HG03565 (cell line): ENCODE results near the gene TATDN3.
A peak's percentile ranks its signal among the peaks of the same experiment; 100 is the strongest.
"Not testable (repeated sequence)": the region's sequence is repeated elsewhere in the genome, so short reads cannot be mapped to it uniquely, and the experiment has no call there.

Source experiments
- ATAC-seq: cut with Tn5 transposase; IDR thresholded peaks from one replicate; pipeline ENCODE4 v1.9.1; 2021; ENCODE audit warnings: mild to moderate bottlenecking, moderate library complexity; ENCODE audit not compliant: unreplicated experiment

Gene TATDN3

DNA sequence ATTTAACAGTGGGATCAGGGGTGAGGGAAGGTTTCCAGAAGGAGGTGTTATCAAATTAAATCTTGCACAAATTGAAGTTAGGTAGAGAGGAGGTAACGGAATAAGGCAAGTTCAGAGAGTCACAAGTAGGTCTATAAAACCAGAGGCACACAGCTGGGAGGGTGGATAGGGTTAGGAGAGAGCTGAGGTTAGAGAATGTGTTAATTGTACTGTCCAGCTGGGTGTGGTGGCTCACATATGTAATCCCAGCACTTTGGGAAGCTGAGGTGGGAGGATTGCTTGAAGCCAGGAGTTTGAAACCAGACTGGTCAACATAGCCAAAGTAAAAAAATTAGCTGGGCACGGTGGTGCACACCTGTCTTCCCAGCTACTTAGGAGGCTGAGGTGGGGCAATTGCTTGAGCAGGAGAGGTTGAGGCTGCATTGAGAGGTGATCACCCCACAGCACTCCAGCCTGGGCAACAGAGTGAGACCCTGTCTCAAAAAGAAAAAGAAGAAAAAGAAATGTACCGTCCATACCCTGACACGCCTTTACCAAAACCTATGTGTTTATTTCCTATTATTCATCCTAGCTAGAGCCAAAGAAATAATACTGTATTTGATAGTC is 35.6 kb downstream of the TATDN3 start:
- no peak for ATAC-seq

DNA sequence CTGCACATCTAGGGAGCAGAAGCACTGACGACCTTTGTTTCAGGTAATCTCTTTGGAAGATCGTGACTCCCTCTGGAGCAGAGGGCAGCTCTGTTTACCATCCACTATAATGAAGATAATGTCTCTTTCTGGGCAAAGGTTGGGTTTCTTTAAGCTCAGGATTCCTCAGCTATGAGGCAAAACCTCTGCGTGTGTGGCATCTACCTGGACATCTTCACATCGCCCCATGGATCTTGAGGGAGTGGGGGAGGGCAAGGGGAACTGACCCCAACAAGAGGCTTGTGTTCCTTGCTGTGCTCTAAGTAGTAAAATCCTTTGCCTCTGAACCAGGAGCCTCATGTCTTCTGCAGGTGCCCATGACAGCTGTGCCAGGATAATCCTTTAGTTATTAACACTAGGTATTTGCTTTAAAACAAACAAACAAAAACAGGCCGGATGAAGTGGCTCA is 36.2 kb downstream of the TATDN3 start:
- no peak for ATAC-seq

DNA sequence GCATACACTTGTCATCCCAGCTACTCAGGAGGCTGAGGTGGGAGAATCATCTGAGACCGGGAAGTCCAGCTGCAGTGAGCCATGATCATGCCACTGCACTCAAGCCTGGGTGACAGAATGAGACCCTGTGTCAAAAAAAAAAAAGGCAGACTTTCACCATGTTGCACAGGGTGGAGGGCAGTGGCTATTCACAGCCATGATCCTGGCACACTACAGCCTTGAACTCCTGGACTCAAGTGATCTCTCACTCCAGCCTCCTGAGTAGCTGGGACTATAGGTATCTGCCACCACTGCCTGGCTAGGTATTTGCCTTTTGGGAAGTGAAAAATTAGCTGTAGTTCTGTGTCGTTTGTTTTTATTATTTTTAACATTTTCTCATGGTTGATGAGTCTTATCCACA is 36.7 kb downstream of the TATDN3 start:
- no peak for ATAC-seq

DNA sequence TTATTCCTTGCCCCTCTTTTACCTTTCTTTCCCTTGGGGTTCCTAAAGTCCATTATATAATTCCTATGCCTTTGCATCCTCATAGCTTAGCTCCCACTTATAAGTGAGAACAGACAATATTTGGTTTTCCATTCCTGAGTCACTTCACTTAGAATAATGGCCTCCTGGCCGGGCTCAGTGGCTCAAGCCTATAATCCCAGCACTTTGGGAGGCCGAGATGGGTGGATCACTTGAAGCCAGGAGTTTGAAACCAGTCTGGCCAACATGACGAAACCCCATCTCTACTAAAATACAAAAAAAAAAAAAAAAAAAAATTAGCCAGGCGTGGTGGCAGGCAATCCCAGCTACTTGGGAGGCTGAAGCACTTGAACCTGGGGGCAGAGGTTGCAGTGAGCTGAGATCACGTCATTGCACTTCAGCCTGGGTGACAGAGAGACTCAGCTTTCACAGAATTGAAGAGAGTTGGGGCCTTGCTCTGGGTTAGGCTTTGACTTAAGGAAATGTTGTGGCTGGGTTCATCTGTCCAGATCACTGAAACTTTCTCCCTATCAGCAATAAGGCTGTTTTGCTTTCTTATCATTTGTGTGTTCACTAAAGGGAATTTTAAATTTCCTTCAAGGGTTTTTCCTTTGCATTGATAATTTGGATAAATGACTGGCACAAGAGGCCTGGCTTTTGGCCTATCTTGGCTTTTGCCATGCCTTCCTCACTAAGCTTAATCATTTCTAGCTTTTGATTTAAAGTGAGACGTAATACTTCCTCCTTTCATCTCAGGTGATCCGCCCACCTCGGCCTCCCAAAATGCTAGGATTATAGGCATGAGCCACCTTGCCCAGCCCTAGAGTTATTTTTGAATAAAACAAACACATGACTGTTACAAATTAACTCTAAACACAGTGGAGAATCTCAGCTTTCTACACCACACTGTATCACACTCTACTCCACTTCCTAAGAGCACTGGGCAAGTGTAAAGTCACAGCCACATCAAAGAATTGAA is 41.8 kb downstream of the TATDN3 start:
- ATAC-seq = peak; percentile 66

DNA sequence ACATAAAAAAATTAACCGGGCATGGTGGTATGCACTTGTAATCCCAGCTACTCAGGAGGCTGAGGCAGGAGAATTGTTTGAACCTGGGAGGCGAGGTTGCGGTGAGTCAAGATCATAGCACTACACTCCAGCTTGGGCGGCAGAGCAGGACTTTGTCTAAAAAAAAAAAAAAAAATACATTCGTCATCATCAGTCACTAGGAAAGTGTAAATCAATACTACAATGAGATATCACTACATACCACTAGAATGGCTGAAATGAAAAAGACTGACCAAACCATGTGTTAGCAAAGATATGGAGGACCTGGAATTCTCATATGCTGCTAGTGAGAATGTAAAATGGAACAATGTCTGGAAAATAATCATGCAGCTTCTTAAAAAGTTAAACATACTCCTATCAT is 46.5 kb downstream of the TATDN3 start:
- no peak for ATAC-seq

DNA sequence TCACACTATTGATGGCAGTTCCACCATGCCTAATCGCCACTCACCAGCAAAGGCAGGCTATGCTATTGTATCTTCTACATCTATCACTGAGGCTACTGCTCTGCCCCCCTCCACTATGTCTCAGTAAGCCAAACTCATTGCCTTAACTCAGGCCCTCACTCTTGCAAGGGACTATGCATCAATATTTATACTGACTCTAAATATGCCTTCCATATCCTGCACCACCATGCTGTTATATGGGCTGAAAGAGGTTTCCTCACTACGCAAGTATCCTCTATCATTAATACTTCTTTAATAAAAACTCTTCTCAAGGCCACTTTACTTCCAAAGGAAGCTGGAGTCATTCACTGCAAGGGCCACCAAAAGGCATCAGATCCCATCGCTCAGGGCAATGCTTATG is 52.8 kb downstream of the TATDN3 start:
- not testable (repeated sequence) for ATAC-seq

DNA sequence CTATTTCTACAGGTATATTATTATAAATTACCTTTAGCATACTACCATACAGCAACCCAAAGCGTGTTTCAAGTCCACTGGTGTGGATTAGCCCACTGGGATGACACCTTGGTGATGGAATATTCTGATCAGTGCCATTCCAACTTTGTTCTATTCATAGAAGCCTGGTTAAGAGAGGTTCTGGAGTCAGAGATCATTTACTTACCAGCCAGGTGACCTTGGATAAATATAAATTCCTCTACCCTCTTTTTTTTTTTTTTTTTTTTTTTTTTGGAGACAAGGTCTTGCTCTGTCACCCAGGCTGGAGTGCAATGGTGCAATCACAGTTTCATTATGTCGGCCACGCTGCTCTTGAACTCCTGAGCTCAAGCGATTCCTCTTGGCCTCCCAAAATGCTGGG is 55.9 kb downstream of the TATDN3 start, which contains the start of gene SPATA45:
Gene SPATA45 (minus strand): TSS at position 101 of the 400 bp plus-strand sequence. CDS start 11,500 bp downstream, outside the sequence.
- ATAC-seq = no peak

DNA sequence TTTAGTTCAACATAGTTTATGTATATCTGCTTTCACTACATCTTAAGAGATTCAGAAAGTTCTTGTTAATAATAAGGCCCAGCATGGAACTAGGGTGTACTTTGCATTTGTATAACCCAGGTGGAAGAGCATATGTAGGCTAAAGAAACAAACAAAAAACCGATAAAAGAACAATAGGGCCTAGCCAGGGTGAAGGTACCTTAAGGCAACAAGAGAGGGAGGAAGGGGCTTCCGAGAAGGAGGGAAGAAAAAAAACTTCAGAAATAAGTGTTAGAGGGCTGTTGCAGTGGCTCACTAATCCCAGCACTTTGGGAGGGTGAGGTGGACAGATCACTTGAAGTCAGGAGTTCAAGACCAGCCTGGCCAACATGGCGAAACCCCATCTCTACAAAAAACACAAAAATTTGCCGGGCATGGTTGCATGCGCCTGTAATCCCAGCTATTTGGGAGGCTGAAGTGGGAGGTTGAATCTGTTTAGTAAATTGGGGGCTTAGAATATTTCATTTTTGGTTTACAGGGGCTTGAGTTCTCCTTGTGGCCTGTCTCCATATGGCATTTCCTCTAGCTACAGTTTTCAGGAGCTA is 60.5 kb downstream of the TATDN3 start:
- ATAC-seq = no peak

DNA sequence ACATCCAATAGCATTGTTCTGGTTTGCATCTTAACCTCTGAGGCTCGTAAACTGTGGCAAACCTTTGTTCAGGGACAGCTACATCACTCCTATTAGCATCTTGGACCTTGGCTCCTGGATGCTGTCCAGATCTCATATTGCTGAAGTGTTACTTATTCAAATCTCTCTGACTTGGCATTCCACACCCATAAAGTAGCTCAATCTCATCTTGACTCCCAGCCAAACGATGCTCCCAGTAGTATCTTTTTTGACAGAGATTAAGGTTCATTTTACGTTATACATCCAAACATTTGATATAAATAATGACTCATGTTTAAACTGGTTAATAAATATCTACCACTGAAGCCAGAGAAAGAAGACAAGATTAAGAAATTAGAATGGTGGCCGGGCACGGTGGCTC is 62.0 kb downstream of the TATDN3 start:
- no peak for ATAC-seq

DNA sequence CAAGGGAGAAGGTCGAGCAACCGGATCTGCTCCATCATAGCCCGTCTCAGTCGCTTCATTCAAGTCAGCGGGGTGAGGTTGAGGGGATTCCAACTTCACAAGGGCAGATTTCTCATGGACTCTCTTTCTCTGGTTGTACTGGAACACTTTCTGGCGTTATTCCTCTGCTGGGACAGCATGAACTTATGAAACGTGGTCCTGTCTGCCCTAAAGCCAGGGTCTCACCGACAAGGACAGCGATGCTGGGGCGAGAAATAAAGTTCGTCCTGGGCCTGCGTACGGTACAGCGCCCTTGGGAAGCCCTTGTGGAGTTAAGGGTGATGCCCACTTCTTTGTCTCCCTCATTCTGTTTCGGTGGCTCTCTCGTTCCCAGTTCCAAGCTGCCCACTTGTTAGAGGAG is 65.1 kb downstream of the TATDN3 start:
- ATAC-seq = no peak

DNA sequence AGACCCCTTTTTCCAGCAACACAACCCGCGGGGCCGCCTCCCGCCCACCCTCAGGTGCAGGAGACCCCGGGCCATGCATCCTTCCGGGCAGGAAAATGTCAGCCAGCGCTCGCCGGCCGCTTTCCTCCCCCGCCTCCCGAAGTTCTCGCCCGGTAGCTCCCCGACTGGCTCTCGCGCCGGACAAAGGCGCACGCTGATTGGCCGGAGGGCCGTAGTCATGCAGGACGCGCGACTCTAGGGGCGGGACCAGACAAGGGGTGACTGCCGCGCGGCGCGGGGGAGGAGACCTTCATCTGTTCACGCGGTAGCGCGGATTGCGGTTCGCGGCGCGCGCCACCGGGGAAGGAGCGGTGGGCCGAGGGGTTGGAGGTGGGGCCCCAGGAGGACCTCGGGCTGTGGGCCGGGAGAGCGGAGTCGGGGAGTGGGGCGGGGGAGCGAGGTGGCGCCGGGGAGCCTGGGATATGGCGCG is 66.3 kb downstream of the TATDN3 start, which contains the start of gene FLVCR1:
Gene FLVCR1 (plus strand): TSS at position 284 of the 469 bp plus-strand sequence. CDS start 178 bp downstream, at position 462.
- ATAC-seq = peak; percentile 93

DNA sequence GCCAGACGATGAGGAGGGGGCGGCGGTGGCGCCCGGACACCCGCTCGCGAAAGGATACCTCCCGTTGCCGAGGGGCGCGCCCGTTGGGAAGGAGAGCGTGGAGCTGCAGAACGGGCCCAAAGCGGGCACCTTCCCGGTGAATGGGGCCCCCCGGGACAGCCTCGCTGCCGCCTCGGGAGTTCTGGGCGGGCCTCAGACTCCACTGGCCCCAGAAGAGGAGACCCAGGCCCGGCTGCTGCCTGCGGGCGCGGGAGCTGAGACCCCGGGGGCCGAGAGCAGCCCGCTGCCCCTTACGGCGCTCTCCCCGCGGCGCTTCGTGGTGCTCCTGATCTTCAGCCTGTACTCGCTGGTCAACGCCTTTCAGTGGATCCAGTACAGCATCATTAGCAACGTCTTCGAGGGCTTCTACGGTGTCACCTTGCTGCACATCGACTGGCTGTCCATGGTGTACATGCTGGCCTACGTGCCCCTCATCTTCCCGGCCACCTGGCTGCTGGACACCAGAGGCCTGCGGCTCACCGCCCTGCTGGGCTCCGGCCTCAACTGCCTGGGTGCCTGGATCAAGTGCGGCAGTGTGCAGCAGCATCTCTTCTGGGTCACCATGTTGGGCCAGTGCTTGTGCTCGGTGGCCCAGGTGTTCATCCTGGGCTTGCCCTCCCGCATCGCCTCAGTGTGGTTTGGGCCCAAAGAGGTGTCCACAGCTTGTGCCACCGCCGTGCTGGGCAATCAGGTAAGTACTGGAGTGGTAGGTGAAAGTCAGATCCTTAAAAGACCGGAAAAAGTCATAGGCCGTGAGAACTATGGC is 67.0 kb downstream of the TATDN3 start:
- ATAC-seq = peak; percentile 9

DNA sequence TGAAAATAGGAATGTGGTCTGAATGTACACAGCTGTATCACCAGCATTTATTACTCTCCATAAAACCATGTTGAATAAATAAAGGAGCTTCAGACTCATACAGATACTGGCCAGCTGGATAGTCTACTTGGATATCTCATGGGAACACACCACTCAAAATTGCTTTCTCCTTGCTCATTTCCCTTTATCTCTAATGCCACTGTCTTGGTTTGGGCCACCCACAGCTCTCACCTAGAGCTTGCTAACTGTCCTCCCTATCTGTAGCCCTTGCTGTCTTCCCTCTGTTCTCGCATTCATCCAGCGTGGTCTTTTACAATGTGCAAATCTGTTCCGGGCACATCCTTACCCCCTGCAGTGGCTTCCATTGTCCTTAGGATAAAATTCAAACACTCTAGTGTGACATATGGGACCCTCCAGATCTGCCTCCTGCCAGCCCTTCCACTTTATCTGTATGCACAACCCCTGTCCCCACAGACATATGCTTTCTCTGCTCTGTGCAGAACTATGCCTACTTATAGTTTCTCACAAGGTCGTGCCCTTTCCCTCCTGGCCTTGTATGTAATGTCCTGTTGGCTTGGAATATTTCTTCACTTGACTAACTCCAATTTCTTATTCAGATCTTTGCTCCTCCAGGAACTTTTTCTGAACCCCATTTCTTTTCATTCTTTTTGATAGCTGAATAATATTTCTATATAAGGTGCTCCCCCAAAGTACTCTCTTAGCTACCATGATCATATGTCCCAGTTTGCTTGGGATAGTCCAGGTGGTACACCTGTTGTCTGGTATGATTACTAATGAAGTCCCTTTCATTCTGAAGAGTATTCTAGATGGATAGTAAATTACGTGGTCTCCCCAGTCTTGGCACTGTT is 69.3 kb downstream of the TATDN3 start:
- ATAC-seq = no peak

DNA sequence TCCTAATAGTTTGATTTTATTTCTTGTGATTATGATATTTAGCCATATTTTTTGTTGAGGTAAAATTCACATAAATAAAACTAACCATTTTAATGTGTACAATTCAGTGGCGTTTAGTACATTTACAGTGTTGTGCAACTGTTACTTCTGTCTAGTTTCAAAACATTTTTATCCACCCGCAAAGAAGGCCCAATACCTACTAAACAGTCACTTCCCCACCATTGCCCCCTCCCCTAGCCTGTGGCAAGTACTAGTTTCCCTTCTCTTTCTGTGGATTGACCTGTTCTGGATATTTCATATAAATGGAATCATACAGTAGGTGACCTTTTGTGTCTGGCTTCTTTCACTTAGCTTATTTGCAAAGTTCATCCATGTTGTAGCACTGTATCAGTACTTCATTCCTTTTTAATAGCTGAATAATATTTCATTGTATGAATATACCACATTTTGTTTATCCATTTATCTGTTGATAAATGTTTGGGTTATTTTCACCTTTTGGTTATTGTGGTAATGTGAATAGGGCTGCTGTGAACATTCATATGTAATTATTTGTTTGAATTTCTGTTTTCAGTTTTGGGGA is 70.5 kb downstream of the TATDN3 start:
- ATAC-seq = no peak

DNA sequence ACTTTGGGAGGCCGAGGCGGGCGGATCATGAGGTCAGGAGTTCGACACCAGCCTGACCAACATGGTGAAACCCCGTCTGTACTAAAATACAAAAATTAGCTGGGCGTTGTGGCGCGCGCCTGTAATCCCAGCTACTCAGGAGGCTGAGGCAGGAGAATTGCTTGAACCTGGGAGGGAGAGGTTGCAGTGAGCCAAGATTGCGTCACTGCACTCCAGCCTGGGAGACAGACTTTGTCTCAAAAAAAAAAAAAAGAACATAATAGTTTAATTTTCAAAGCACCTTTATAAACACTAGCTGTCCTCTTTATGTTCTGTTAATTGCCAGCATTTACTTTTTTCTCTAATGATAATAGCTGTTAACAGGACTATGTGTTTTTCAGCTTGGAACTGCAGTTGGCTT is 71.7 kb downstream of the TATDN3 start:
- not testable (repeated sequence) for ATAC-seq

DNA sequence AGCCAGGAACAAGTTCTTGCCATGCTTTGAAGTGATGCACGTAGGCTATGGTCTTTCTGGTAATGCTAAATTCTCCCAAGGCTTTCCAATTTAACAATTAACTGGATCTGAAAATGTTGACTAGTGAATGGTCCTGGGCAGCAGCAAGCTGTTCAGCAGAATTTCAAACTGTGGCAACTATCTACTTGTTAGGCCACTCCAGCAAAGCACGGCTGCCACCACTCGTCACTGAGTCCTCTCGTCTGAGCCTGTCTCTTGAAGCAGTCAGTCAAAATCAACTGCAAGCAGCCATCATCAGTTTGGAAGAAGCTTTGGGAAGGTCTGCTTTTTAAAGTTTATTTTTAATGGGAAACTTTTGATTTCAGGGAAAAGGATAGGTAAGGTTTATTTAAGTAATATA is 72.5 kb downstream of the TATDN3 start:
- no peak for ATAC-seq
